HG02852 (cell line): ENCODE results near the gene TMOD3.
"Not testable (repeated sequence)": the region's sequence is repeated elsewhere in the genome, so short reads cannot be mapped to it uniquely, and the experiment has no call there.

Experiments used
- ATAC-seq: cut with Tn5 transposase; IDR thresholded peaks from one replicate; pipeline ENCODE4 v1.9.1; 2021; ENCODE audit warnings: mild to moderate bottlenecking, moderate library complexity; ENCODE audit not compliant: unreplicated experiment

The TMOD3 gene

DNA sequence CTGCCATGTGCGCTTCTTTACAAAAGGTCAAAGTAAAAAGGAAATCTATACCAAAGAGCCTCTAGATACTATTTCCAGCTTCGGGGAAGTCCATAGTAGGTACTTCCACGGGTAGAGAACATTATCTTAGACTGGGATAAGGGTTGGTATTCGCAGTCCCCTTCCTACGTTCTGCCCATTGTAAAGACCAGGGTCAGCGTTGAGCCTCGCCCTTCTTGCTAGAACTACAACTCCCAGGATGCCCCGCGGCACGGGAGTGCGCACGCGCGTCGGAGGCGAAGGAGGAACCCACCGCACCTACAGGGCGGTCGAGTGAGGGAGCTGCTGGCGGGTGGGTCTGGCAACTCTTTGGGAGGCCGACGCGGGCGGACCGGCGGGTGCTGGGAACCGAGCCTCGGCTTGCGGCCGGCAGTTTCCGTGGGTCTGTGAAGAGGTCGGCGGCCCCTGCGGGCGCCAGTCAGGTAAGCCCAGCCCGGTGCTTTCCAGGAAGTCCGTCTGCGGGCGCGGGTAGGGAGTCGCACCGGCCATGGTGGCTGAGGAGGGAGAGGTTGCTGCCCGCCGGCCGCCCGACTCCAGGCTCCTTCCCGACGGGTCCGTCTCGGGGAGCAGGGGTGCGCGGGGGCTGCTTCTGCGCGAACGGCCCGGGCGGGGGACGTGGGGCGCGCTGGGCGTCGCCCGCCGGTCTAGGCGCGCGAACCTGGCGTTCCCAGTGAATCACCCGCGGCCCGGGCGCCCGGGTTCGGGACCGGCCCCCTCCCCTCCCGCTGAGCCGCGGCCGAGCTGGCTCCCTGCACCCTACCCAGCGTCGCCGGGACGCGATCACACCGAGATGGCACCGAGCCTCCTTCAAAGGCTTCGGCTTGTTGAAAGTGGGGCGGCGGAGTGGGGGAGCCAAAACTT lies at the start of gene TMOD3:
Gene TMOD3, plus strand, starts transcription at position 278 of the 900 bp plus-strand sequence. CDS start 33,232 bp downstream, outside the sequence.
- peak; percentile 82 for ATAC-seq

DNA sequence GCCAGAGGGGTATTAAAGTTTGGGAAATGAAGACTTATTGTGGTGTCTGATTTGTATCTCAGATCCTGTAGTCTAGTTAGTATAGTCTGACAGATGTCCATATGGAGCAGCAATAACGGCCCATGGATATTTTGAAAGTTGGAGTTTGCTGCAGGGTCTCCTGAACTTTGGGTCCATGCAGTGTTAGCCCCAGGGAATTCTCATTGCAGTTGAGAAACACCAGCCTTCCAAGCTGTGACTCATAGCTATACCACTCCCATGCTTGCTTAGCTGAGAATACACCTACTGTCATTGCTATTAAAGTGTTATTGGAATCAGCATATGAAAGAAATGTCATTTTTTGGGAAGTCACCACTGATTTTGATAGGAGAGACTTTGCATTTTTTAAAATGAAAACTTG lies 48.8 kb upstream of the TMOD3 start:
- no peak for ATAC-seq

- no peak for ATAC-seq
Measured at GRCh38 chr15:51781506-51781905, 47.9 kb upstream of the TMOD3 start.

DNA sequence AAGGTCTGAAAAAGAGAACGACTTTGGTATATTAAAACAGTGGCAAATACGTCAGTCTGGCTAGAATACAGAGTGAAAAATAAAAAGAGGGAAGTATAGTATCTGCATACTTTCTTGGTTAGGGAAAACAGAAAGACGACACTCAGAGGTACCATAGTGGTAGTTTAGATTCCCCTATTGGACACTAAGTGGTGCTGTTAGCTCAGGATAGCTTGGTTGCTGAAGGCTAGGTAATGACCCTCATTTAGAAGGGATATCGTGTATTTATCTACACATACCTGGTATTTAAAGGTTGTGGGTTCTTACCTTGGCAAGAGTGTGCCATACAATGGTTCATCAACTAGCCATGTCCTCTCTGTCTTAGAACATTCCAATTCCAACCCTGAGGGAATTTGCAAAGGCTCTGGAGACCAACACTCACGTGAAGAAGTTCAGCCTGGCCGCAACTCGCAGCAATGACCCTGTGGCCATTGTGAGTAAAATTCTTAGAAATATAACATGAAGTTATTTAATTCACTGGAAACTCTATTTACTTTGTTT lies 47.0 kb upstream of the TMOD3 start:
- no peak for ATAC-seq

DNA sequence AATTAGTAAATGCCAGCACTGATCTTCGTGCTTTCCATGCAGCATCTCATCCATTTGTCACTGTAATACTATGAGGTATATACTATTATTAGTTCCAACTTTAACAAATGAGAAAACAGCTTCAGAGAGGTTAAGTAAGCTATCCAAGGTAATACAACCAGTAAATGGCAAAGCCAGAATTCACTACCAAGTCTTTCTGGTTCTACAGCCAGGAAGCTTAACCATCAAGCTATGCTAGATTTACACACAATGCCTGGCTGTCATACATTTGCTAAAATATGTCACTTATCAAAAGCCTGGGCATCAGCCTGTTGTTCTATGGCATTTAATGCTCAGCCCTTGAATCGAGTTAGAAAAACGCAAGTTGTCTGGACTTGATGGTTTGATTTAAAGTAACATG lies 45.5 kb upstream of the TMOD3 start:
- no peak for ATAC-seq

- ATAC-seq, result not testable (repeated sequence)
Measured at GRCh38 chr15:51787130-51787529, 42.3 kb upstream of the TMOD3 start.

DNA sequence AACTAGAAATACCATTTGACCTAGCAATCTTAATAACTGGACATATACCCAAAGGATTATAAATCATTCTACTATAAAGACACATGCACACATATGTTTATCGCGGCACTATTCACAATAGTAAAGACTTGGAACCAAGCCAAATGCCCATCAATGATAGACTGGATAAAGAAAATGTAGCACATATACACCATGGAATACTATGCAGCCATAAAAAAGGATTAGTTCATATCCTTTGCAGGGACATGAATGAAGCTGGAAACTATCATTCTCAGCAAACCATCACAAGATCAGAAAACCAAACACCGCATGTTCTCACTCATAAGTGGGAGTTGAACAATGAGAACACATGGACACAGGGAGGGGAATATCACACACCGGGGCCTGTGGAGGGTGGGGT lies 37.0 kb upstream of the TMOD3 start:
- ATAC-seq, result not testable (repeated sequence)

- no peak for ATAC-seq
Measured at GRCh38 chr15:51793521-51794305, 35.7 kb upstream of the TMOD3 start.

DNA sequence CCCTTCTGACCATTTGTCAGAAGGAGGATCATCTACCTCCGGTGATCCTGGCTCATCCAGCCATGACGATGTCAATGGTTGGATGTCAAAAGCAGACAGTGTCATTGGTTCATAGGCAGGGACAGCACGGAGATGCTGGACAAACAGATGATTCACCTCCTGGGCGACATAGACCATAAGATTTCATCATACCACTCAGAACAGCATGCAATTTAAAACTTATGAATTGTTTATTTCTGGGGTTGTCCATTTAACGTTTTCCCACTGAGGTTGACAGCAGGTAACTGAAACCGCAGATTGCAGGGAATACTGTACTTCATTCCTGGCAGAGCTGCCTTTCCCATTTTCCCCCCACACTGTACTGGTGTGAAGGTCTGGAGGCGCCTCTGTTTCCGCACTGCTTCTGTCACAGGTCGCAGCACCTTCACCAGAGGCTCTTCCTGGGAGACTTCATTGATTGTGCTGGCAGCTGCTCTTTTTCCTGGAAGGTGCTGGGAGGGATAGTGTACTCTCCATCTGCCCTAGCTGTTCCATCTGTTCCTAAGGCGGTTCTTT lies 32.5 kb upstream of the TMOD3 start:
- ATAC-seq, result no peak

DNA sequence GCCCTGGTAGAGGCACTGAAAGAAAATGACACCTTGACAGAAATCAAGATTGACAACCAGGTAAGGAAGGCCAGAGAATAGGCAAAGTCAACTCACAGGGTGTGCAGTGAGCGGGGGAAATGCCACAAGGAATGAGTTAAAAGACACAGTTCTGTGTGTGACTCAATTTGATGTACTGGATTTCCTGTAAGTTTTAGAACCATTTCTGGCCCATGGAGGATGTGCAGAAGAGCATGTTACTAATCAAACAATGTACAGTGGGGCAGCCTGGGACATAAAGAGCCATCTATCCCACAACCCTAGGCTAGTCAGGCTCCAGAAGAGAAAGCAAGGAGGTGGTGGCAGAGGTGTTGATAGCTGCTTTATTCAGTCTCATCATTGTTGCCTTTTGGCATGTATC lies 31.2 kb upstream of the TMOD3 start:
- ATAC-seq, result no peak

DNA sequence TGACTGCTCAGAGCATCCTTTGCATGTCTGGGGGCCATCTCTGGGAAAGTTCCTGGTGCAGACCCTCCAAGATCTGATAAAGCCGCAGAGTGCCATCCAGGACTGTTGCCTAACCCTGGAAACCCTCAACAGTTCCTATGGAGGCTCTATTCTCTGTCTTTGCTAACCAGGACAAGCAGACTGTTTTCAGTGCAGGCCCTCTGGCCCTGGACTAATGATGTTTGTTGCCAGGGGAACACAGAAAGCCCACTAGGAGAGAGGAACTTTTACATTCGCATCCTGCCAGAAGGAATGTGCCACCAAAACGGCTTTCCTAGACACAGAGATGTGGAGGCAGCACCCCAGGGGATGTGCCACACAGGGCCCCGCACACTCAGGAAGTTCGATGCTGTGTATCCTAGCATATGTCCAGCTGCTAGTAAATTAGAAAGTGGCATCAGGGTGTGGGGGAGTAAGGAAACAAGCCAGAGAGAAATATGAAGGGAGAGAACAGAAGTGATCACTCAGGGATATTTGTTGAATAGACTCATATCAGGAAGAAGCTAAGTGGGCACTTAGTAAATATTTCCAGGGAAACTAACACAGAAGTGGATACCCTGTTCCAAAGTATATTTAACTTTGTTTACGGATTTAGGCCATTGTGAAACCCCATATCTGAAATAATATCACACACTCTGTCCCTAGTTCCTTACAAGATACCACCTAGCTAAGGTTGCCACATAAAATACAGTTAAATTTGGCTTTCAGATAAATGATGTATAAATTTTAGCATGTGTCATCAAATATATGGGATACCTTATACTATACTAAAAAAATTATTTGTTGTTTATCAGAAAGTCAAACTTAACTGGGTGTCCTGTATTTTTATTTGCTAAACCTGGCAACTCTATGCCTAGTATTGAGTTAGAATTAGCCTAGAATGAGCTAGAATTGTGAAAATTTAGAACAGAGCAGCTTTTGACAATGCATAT lies 29.9 kb upstream of the TMOD3 start:
- ATAC-seq, result no peak

DNA sequence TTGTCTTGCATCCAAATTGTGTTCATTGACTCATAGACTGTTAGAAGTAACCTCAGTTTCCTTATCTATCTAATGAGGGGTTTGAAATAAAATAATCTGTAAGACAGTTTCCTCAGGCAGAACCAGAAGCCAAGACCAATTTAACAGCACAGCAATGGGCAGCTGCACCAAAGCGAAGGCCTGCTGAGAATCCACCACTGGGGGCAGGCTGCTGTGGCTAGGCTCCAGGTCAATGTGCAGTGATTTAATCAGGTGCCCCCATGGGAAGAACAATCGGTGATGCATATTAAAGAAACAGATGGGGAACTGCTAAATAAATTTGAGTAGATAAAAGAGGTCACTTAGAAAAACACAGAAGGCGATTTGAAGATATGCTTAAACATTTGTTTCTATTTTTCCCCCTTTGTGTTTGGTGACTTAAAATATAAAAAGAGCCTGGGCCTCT lies 28.0 kb upstream of the TMOD3 start:
- ATAC-seq, result no peak

DNA sequence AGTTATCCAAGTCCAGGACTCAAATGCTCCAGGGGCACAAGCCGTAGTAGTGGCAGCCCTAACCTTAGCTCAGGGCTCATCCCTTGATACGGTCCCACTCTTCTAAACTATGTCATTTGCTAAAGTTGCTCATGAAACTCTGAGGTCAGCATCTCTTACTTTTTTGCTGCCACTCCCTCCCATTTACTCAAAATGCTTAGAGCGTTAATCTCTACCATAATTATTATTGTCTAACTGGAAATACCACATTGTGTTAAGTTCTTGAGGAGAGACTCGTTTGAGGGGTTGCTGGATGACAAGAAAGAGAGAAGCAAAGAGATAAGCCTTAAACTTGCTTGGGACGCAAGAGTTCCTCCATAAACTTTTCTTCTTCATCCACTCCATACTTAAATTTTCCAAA lies 26.9 kb upstream of the TMOD3 start:
- no peak for ATAC-seq

- ATAC-seq, result no peak
Measured at GRCh38 chr15:51803965-51804364, 25.5 kb upstream of the TMOD3 start.

GRCh38 chr15:51806123-51806522 lies 23.3 kb upstream of the TMOD3 start:
- no peak for ATAC-seq

DNA sequence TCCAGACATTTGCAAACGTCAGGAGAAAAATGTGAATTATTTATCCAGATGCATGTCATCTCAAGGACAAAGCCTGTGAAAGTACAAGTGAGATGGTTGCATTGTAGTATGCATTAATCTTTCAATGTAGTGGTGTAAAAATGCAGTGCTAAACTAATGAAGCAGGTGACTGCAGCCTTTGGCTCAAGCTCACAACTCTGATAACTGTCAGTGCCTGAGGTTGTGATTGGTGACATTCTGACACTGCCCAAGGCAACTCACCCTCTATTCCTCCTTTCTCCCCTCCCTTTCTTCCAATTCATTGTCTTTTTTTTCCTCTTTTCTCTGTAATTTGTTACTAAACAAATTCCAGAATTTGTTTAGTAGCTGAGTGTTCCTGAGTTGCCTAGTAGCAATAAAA lies 20.0 kb upstream of the TMOD3 start:
- no peak for ATAC-seq

DNA sequence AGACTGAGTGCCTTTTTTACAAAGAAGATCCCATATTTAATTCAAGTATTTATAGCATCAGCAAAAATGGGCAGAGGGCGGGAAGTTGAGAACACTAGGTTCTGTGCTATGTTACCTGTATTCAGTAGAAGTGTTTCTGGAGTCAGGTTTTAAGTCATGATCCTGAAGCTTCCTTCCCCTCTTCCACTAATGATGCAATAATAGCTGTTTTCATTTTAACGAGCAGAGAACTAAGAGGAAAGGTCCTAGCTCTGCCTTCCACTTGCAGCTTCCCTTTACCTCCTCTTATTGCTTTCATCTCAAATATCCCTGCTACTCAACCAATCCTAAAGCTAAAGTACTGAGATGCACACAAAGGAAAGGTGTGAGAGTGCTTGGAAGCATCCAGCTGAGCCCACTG lies 16.9 kb upstream of the TMOD3 start:
- ATAC-seq, result no peak

DNA sequence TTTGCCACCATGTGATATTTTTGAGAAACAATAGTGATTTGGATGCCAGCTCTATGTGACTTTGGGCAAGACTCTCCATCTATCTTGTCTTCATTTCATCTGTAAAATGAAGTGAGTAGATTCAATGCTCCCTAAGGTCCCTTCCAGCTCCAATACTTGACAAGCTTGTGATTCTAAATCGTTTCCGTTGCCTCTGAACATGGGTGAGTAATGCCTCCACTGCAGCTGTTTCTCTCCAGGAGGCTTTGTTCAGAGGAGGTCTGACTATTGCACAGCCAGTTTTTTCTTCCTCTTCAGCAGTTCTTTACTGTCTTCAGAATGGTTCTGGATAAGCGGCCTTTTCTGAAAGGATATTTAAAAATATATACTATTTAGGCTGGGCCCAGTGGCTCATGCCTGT lies 14.8 kb upstream of the TMOD3 start:
- ATAC-seq, result no peak

GRCh38 chr15:51816611-51817010 lies 12.8 kb upstream of the TMOD3 start:
- no peak for ATAC-seq

DNA sequence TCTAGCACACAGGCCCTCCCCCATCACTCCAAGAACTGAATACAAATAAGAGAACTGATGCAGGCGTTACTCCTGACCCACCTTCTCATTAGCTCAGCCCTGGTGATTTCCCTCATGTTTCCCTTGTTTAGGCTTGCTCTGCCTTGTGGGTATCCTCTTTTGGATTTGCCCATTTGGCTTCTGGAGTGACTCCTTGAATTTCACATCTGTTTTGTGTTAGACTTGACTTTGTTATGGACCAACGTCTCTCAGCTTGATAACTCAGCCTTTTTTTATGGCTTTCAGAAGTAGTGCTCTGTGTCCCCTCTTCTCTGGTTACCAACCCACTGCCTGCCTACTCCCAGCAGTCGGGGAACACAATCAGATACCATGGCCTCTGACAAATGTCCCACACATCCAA lies 11.3 kb upstream of the TMOD3 start:
- no peak for ATAC-seq
